IMR-90 (cell line): ENCODE measurements around the gene TMEM9. TPM values are rescaled to one million over a fixed set of nuclear protein-coding genes. Genes with fewer than 3 reads are reported as not detected.

Experiments
- ATAC-seq: fragments of 200-7000 bp; cut with Tn5 transposase; 2 replicates; pipeline ENCODE4 v1.9.1; 2020; ENCODE audit warnings: low read depth, mild to moderate bottlenecking, moderate library complexity
- BruUV-seq: library from RNA; stranded (reverse); fragments of 400-500 nt; replicated peaks from 2 replicates; lab custom pipeline; 2021; lab: Mats Ljungman, UMichigan
- CTCF ChIA-PET: fragments of 300-600 bp; formaldehyde crosslinking; extraction: SDS; loops from one replicate; lab custom pipeline; 2021; ENCODE audit warnings: antibody characterized with exemption; lab: Yijun Ruan, JAX
- POLR2A ChIA-PET: fragments of 300-600 bp; sonication (Branson Sonifier 250); formaldehyde crosslinking; loops from one replicate; lab custom pipeline; 2022; ENCODE audit warnings: antibody characterized with exemption; ENCODE audit not compliant: unreplicated experiment; lab: Charles Lee
- DNase-seq: peaks from one replicate; pipeline ENCODE4 v3.0.0; 2013
- H2AFZ ChIP-seq: replicated peaks from 2 replicates; pipeline ENCODE3; 2013; ENCODE audit warnings: low read length, mild to moderate bottlenecking; ENCODE audit not compliant: poor library complexity
- H2AK5ac ChIP-seq: 2 replicates; pipeline ENCODE4 v1.6.1; 2013; ENCODE audit warnings: low read depth, low read length, inconsistent platforms
- H2AK9ac ChIP-seq: replicated peaks from 2 replicates; pipeline ENCODE3; 2013; ENCODE audit warnings: mild to moderate bottlenecking, low read depth, low read length, moderate library complexity; ENCODE audit not compliant: poor library complexity
- H2BK120ac ChIP-seq: 2 replicates; pipeline ENCODE4 v1.6.1; 2013; ENCODE audit warnings: low read depth, low read length, inconsistent platforms
- H2BK15ac ChIP-seq: 3 replicates; pipeline ENCODE4 v1.6.1; 2013; ENCODE audit warnings: low read depth, low read length, inconsistent platforms
- H2BK20ac ChIP-seq: 2 replicates; pipeline ENCODE4 v1.6.1; 2013; ENCODE audit warnings: low read depth, mild to moderate bottlenecking, inconsistent platforms, low read length, moderate library complexity
- H2BK5ac ChIP-seq: 2 replicates; pipeline ENCODE4 v1.6.1; 2013; ENCODE audit warnings: mild to moderate bottlenecking, low read depth, low read length, inconsistent platforms; ENCODE audit not compliant: poor library complexity, severe bottlenecking
- H3K14ac ChIP-seq: replicated peaks from 2 replicates; pipeline ENCODE4 v1.6.1; 2013; ENCODE audit warnings: low read depth, low read length, inconsistent platforms
- H3K18ac ChIP-seq: 2 replicates; pipeline ENCODE4 v1.6.1; 2013; ENCODE audit warnings: low read depth, low read length, control low read depth
- H3K23ac ChIP-seq: 2 replicates; pipeline ENCODE4 v1.6.1; 2013; ENCODE audit warnings: low read depth, low read length, inconsistent platforms
- H3K27ac ChIP-seq: 2 replicates; pipeline ENCODE4 v1.5.1; 2013; ENCODE audit warnings: mild to moderate bottlenecking, control low read depth, low read length; ENCODE audit not compliant: insufficient read depth
- H3K27me3 ChIP-seq: 2 replicates; pipeline ENCODE4 v1.6.1; 2013; ENCODE audit warnings: low read length; ENCODE audit not compliant: control insufficient read depth, insufficient read depth
- H3K36me3 ChIP-seq: 2 replicates; pipeline ENCODE4 v1.6.1; 2013; ENCODE audit warnings: low read length, mixed read lengths; ENCODE audit not compliant: control insufficient read depth, insufficient read depth
- H3K4ac ChIP-seq: 2 replicates; pipeline ENCODE4 v1.6.1; 2013; ENCODE audit warnings: low read depth, low read length, inconsistent platforms
- H3K4me1 ChIP-seq: 2 replicates; pipeline ENCODE4 v1.6.1; 2013; ENCODE audit warnings: low read length, mixed read lengths; ENCODE audit not compliant: control insufficient read depth, insufficient read depth
- H3K4me2 ChIP-seq: 2 replicates; pipeline ENCODE4 v1.6.1; 2013; ENCODE audit warnings: low read depth, mild to moderate bottlenecking, control low read depth, low read length, moderate library complexity
- H3K4me3 ChIP-seq: 2 replicates; pipeline ENCODE4 v1.5.1; 2013; ENCODE audit warnings: low read depth, mild to moderate bottlenecking, control low read depth, low read length, moderate library complexity; ENCODE audit not compliant: insufficient read depth
- H3K56ac ChIP-seq: 2 replicates; pipeline ENCODE4 v1.6.1; 2013; ENCODE audit warnings: low read length, inconsistent platforms; ENCODE audit not compliant: insufficient read depth; ENCODE audit errors: extremely low read depth
- H3K79me1 ChIP-seq, 2 experiments: 2 replicates each; pipeline ENCODE4 v1.6.1; 2013; ENCODE audit warnings: low read length in 2 of 2, inconsistent platforms in 1 of 2, low read depth in 1 of 2
- H3K9ac ChIP-seq: 2 replicates; pipeline ENCODE4 v1.6.1; 2013; ENCODE audit warnings: low read depth, low read length, control low read depth
- H3K9me1 ChIP-seq: 2 replicates; pipeline ENCODE4 v1.6.1; 2013; ENCODE audit warnings: low read length, inconsistent platforms; ENCODE audit not compliant: insufficient read depth
- H3K9me3 ChIP-seq: 2 replicates; pipeline ENCODE4 v1.6.1; 2013; ENCODE audit warnings: low read length; ENCODE audit not compliant: control insufficient read depth, insufficient read depth
- H4K20me1 ChIP-seq: 2 replicates; pipeline ENCODE4 v1.6.1; 2013; ENCODE audit warnings: low read length, inconsistent platforms; ENCODE audit not compliant: insufficient read depth
- H4K5ac ChIP-seq: 2 replicates; pipeline ENCODE4 v1.6.1; 2013; ENCODE audit warnings: mild to moderate bottlenecking, low read depth, low read length, control low read depth
- H4K8ac ChIP-seq, 2 experiments: 2 replicates each; pipeline ENCODE4 v1.6.1; 2013; ENCODE audit warnings: low read depth in 2 of 2, low read length in 2 of 2, control low read depth in 1 of 2, inconsistent platforms in 1 of 2
- H4K91ac ChIP-seq: 2 replicates; pipeline ENCODE4 v1.6.1; 2013; ENCODE audit warnings: low read depth, low read length, inconsistent platforms; ENCODE audit not compliant: insufficient read depth
- BHLHE40 ChIP-seq: fragments of 150-350 bp; IDR thresholded peaks from 2 replicates; pipeline ENCODE4 v1.6.1; 2016; ENCODE audit warnings: mild to moderate bottlenecking, low read depth, low read length
- CEBPB ChIP-seq: IDR thresholded peaks from 2 replicates; pipeline ENCODE4 v1.6.1; 2012; ENCODE audit warnings: low read depth, low read length, improper control_type of control experiment
- CHD1 ChIP-seq: IDR thresholded peaks from 2 replicates; pipeline ENCODE4 v1.6.1; 2012; ENCODE audit warnings: low read depth, low read length, improper control_type of control experiment
- CTCF ChIP-seq: conservative IDR thresholded peaks from 2 replicates; pipeline ENCODE4 v1.5.1; 2012; ENCODE audit warnings: mild to moderate bottlenecking, low read depth, low read length, improper control_type of control experiment
- MAFK ChIP-seq: IDR thresholded peaks from 2 replicates; pipeline ENCODE4 v1.6.1; 2012; ENCODE audit warnings: low read depth, low read length, improper control_type of control experiment
- MAZ ChIP-seq: IDR thresholded peaks from 2 replicates; pipeline ENCODE4 v1.6.1; 2012; ENCODE audit warnings: low read depth, mild to moderate bottlenecking, low read length, improper control_type of control experiment, moderate library complexity, borderline replicate concordance
- MXI1 ChIP-seq: IDR thresholded peaks from 2 replicates; pipeline ENCODE4 v1.6.1; 2012; ENCODE audit warnings: low read depth, mild to moderate bottlenecking, low read length, moderate library complexity, borderline replicate concordance
- NFE2L2 ChIP-seq: fragments of 150-350 bp; IDR thresholded peaks from 2 replicates; pipeline ENCODE4 v1.6.1; 2016; ENCODE audit warnings: low read depth, mild to moderate bottlenecking, low read length
- POLR2A ChIP-seq: IDR thresholded peaks from 2 replicates; pipeline ENCODE4 v1.6.1; 2012; ENCODE audit warnings: mild to moderate bottlenecking, low read depth, low read length
- RAD21 ChIP-seq: IDR thresholded peaks from 2 replicates; pipeline ENCODE4 v1.6.1; 2012; ENCODE audit warnings: low read length, improper control_type of control experiment
- RCOR1 ChIP-seq: IDR thresholded peaks from 2 replicates; pipeline ENCODE4 v1.6.1; 2012; ENCODE audit warnings: mild to moderate bottlenecking, low read length, improper control_type of control experiment; ENCODE audit not compliant: insufficient replicate concordance
- RFX5 ChIP-seq: IDR thresholded peaks from 2 replicates; pipeline ENCODE4 v1.8.0; 2012; ENCODE audit warnings: low read depth, mild to moderate bottlenecking, low read length, moderate library complexity
- SMC3 ChIP-seq: fragments of 150-350 bp; IDR thresholded peaks from 2 replicates; pipeline ENCODE4 v1.6.1; 2016; ENCODE audit warnings: low read depth, mild to moderate bottlenecking, antibody characterized with exemption, low read length, moderate library complexity
- WGBS, 2 experiments: methylation state at CpG; one replicate each; pipeline versions ENCODE4 v1.1.5 to v1.1.7; 2013; ENCODE audit warnings: missing lambda C conversion rate in 2 of 2; ENCODE audit not compliant: insufficient read length in 1 of 2; ENCODE audit errors: extremely low coverage in 2 of 2; 5-methylcytosine and 5-hydroxymethylcytosine counted together
- dilution Hi-C: fragments of 300-500 bp; cut with HindIII; formaldehyde crosslinking; loops from one replicate; pipeline ENCODE4 v1.14.3; 2018; ENCODE audit warnings: low sequenced_read_pairs; ENCODE audit not compliant: unreplicated experiment
- in situ Hi-C: fragments of 300-500 bp; cut with MboI; formaldehyde crosslinking; loops from 3 replicates; pipeline ENCODE4 v1.14.3; 2019; ENCODE audit warnings: low sequenced_read_pairs, inconsistent platforms, mixed read lengths
- intact Hi-C: fragments of 100-400 bp; cut with micrococcal nuclease; formaldehyde crosslinking; loops from 2 replicates; pipeline ENCODE4 v1.10.0; 2022
- polyA plus RNA-seq, 3 experiments: library from polyadenylated mRNA; depleted of rRNA; stranded (reverse); fragments of >200 nt; gene quantifications; 2 replicates each; pipeline ENCODE4 v1.2.3, GENCODE V29; 2012; ENCODE audit warnings: low replicate concordance in 1 of 3
- total RNA-seq: library from RNA; depleted of rRNA; stranded (reverse); fragments of >200 nt; gene quantifications from 2 replicates; pipeline ENCODE4 v1.2.3, GENCODE V29; 2012
- TF ChIP-seq, protein P1 (sequence below): fragments of 150-350 bp; IDR thresholded peaks from 2 replicates; pipeline ENCODE4 v1.6.1; 2016; ENCODE audit warnings: low read depth, mild to moderate bottlenecking, low read length, moderate library complexity, borderline replicate concordance
- TF ChIP-seq, protein P2 (sequence below): fragments of 150-350 bp; IDR thresholded peaks from 2 replicates; pipeline ENCODE4 v1.6.1; 2017; ENCODE audit warnings: mild to moderate bottlenecking, antibody characterized with exemption, low read length, low read depth

TMEM9 gene
- total and polyA plus RNA-seq, 2 of the 4 experiments (the other 2 are of a cell fraction) = 76.7 to 107 TPM

DNA sequence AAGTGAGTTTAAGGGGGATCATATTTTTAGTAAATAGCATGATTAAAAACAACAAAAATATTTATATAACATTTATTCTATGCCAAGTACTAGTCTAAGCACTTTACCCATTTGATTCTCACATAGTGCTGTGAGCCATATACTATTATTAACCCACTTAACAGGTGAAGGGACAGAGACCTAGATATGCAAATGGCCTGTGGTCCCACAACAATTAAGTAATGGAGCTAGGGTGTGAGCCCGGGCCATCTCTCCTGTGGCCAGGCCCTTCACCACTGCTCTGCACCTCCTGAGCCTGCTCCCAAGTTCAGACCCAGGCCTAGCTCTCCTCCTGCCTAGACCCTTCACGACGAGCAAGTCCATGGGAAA lies 27.8 kb downstream of the TMEM9 start:
- H2BK5ac ChIP-seq = no peak overlapping the region
- no peaks in the 10 kb centered on the region for H3K36me3 ChIP-seq
- H3K9me3 ChIP-seq = no peaks in the 10 kb centered on the region
- H4K5ac ChIP-seq = no peak overlapping the region
- DNase-seq (no peak), ATAC-seq (no peak)
- peaks cover 2% of the 10 kb centered on the region; the same call in 1 of the 2 replicates for H3K4me1 ChIP-seq
- peak overlapping the region; percentile 63 for H2AFZ ChIP-seq
- no peak overlapping the region for H3K4me2 ChIP-seq
- no peaks in the 10 kb centered on the region for H4K20me1 ChIP-seq
- H3K9ac ChIP-seq = no peak overlapping the region
- no peak overlapping the region for H2AK9ac ChIP-seq
- peaks cover 43% of the 10 kb centered on the region for H3K27me3 ChIP-seq
- H3K14ac ChIP-seq = no peak overlapping the region
- WGBS, 2 experiments = no CpG with 5 or more reads among the region's 3 CpGs
- no peak overlapping the region for H2BK120ac ChIP-seq
- no peak overlapping the region for H3K18ac ChIP-seq
- H2BK15ac ChIP-seq = no peak overlapping the region
- H3K56ac ChIP-seq = no peak overlapping the region
- BruUV-seq = no TSS peak
- no peak overlapping the region for H2BK20ac ChIP-seq
- H3K4me3 ChIP-seq = no peak overlapping the region
- H4K8ac ChIP-seq = no peak overlapping the region
- no peak overlapping the region for H3K27ac ChIP-seq
- ChIA-PET CTCF (no interaction called here), POLR2A (no interaction called here)
- H3K4ac ChIP-seq = no peak overlapping the region
- dilution Hi-C loops = no loop called here
- H3K23ac ChIP-seq = no peak overlapping the region
- in situ Hi-C loops = no loop called here
- no peak overlapping the region for H4K91ac ChIP-seq
- intact Hi-C loops = no loop called here
- no peaks in the 10 kb centered on the region for H3K79me1 ChIP-seq
- 0 out of 2 replicates have a peak, but pooled peaks cover 2% of the 10 kb centered on the region for H3K9me1 ChIP-seq
- no peak overlapping the region for H2AK5ac ChIP-seq
- TF ChIP-seq POLR2A (no peak), BHLHE40 (no peak), RCOR1 (no peak), NFE2L2 (no peak), MAFK (no peak), MAZ (no peak), RFX5 (no peak), CTCF (no peak), SMC3 (no peak), CEBPB (no peak), CHD1 (no peak), MXI1 (no peak), RAD21 (no peak)
- TF ChIP-seq, protein P1, sequence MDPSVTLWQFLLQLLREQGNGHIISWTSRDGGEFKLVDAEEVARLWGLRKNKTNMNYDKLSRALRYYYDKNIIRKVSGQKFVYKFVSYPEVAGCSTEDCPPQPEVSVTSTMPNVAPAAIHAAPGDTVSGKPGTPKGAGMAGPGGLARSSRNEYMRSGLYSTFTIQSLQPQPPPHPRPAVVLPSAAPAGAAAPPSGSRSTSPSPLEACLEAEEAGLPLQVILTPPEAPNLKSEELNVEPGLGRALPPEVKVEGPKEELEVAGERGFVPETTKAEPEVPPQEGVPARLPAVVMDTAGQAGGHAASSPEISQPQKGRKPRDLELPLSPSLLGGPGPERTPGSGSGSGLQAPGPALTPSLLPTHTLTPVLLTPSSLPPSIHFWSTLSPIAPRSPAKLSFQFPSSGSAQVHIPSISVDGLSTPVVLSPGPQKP = no peak
- TF ChIP-seq, protein P2, sequence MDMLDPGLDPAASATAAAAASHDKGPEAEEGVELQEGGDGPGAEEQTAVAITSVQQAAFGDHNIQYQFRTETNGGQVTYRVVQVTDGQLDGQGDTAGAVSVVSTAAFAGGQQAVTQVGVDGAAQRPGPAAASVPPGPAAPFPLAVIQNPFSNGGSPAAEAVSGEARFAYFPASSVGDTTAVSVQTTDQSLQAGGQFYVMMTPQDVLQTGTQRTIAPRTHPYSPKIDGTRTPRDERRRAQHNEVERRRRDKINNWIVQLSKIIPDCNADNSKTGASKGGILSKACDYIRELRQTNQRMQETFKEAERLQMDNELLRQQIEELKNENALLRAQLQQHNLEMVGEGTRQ = no peak
